MCF 10A (cell line): ENCODE data around the gene CEP295NL. TPM values are rescaled to one million over a fixed set of nuclear protein-coding genes. Genes with fewer than 3 reads are reported as not detected.
A peak's percentile ranks its signal among the peaks of the same experiment; 100 is the strongest.
"Not testable (repeated sequence)": the region's sequence is repeated elsewhere in the genome, so short reads cannot be mapped to it uniquely, and the experiment has no call there.

Experiments used
- BruUV-seq: library from RNA; stranded (reverse); fragments of 400-500 nt; replicated peaks from 2 replicates; lab custom pipeline; 2021; lab: Mats Ljungman, UMichigan
- CTCF ChIA-PET: fragments of 300-600 bp; sonication (Branson Sonifier 250); formaldehyde crosslinking; extraction: SDS; loops from one replicate; lab custom pipeline; 2021; ENCODE audit warnings: antibody characterized with exemption, inconsistent platforms; lab: Yijun Ruan, JAX
- POLR2A ChIA-PET: fragments of 300-600, 350-650 bp; sonication (Branson Sonifier 250); formaldehyde crosslinking; extraction: SDS; loops from one replicate; lab custom pipeline; 2020; ENCODE audit warnings: antibody characterized with exemption, inconsistent platforms; lab: Yijun Ruan, JAX
- DNase-seq: peaks from one replicate; pipeline ENCODE4 v3.0.0-alpha.2; 2018; ENCODE audit not compliant: unreplicated experiment
- H3K27ac Mint-ChIP-seq: one replicate; pipeline ENCODE4 v1.8.0; 2022; ENCODE audit warnings: mild to moderate bottlenecking, low read depth, mixed read lengths; ENCODE audit not compliant: unreplicated experiment
- H3K27me3 Mint-ChIP-seq: one replicate; pipeline ENCODE4 v1.8.0; 2022; ENCODE audit warnings: mixed read lengths; ENCODE audit not compliant: insufficient read depth, unreplicated experiment
- H3K36me3 Mint-ChIP-seq: one replicate; pipeline ENCODE4 v1.8.0; 2022; ENCODE audit warnings: mild to moderate bottlenecking, moderate library complexity, mixed read lengths; ENCODE audit not compliant: insufficient read depth, unreplicated experiment
- H3K4me1 Mint-ChIP-seq: one replicate; pipeline ENCODE4 v1.8.0; 2022; ENCODE audit warnings: mixed read lengths; ENCODE audit not compliant: insufficient read depth, unreplicated experiment
- H3K4me3 Mint-ChIP-seq: one replicate; pipeline ENCODE4 v1.8.0; 2022; ENCODE audit warnings: mild to moderate bottlenecking, moderate library complexity, mixed read lengths; ENCODE audit not compliant: unreplicated experiment
- H3K9me3 Mint-ChIP-seq: one replicate; pipeline ENCODE4 v1.8.0; 2022; ENCODE audit warnings: mixed read lengths; ENCODE audit not compliant: unreplicated experiment
- intact Hi-C: fragments of 100-400 bp; cut with micrococcal nuclease; formaldehyde crosslinking; loops from 2 replicates; pipeline ENCODE4 v1.14.1; 2022
- total RNA-seq: library from RNA; stranded (reverse); gene quantifications from 2 replicates; pipeline ENCODE4 v1.2.3, GENCODE V29; 2022
- TF ChIP-seq, protein P1 (sequence below): fragments of 200-600 bp; IDR thresholded peaks from one replicate; pipeline ENCODE4 v1.8.0; 2022; ENCODE audit warnings: antibody characterized with exemption, mild to moderate bottlenecking; ENCODE audit not compliant: unreplicated experiment

CEP295NL gene
- total RNA-seq, 1 experiment from 2014 or later, result 0.68 TPM

- TF ChIP-seq, protein P1, sequence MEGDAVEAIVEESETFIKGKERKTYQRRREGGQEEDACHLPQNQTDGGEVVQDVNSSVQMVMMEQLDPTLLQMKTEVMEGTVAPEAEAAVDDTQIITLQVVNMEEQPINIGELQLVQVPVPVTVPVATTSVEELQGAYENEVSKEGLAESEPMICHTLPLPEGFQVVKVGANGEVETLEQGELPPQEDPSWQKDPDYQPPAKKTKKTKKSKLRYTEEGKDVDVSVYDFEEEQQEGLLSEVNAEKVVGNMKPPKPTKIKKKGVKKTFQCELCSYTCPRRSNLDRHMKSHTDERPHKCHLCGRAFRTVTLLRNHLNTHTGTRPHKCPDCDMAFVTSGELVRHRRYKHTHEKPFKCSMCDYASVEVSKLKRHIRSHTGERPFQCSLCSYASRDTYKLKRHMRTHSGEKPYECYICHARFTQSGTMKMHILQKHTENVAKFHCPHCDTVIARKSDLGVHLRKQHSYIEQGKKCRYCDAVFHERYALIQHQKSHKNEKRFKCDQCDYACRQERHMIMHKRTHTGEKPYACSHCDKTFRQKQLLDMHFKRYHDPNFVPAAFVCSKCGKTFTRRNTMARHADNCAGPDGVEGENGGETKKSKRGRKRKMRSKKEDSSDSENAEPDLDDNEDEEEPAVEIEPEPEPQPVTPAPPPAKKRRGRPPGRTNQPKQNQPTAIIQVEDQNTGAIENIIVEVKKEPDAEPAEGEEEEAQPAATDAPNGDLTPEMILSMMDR, result no peak
- Mint-ChIP-seq H3K4me1 (peaks cover 19% of the 10 kb centered on the region), H3K27ac (peak overlapping the region; percentile 50), H3K4me3 (no peak overlapping the region), H3K9me3 (no peaks in the 10 kb centered on the region), H3K27me3 (no peaks in the 10 kb centered on the region), H3K36me3 (no peaks in the 10 kb centered on the region)
- intact Hi-C loops, result no loop called here
- ChIA-PET CTCF (interaction anchor here (0.6 kb wide), 1 partner anchor 24 kb away, joined by 3 read pairs; no protein-coding TSS in a partner anchor), POLR2A (interaction anchor here (0.6 kb wide), 1 partner anchor 1219 kb away, joined by 3 read pairs; no protein-coding TSS in a partner anchor)
- no TSS peak for BruUV-seq
- no peak for DNase-seq
Measured at GRCh38 chr17:78912082-78912481, 9.1 kb upstream of the CEP295NL start.

GRCh38 chr17:78911543-78911942, 8.5 kb upstream of the CEP295NL start:
- H3K27ac Mint-ChIP-seq, H3K4me3 Mint-ChIP-seq, CTCF ChIA-PET, H3K27me3 Mint-ChIP-seq, intact Hi-C loops, H3K36me3 Mint-ChIP-seq, H3K9me3 Mint-ChIP-seq, BruUV-seq, DNase-seq: not testable (repeated sequence)
- peaks cover 16% of the 10 kb centered on the region for H3K4me1 Mint-ChIP-seq
- POLR2A ChIA-PET, result interaction anchor here (0.6 kb wide), 1 partner anchor 1218 kb away, joined by 3 read pairs; no protein-coding TSS in a partner anchor

DNA sequence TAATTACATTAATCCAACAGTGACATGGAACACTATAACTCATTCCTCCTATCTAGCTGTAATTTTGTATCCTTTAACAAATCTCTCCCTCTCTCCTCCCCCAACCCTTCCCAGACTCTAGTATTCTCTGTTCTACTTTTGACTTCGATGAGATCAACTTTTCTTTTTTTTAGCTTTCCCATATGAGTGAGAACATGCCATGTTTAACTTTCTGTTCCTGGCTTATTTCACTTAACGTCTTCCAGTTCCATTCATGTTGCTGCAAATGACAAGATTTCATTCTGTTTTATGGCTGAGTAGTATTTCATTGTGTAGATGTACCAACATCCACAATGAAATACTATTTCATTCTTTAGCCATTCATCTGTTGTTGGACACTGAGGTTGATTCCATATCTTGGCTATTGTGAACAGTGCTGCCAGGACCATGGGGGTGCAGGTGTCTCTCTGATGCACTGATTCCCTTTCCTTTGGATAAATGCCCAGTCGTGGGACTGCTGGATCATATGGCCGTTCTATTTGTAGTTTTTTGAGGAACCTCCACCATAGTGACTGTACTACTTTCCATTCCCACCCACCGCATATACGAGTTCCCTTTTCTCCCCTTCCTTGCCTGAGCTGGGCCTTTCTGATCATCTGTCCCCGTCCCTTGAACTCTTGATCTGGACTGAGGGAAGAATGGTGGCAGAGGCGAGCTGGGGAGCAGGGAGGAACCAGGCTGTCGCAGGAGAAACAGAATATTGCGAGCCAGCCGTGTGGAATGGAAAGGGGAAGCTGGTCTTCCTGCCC, 7.7 kb upstream of the CEP295NL start:
- peaks cover 7% of the 10 kb centered on the region for H3K4me1 Mint-ChIP-seq
- ChIA-PET POLR2A (interaction anchor here (1.0 kb wide), 1 partner anchor 12 kb away, joined by 3 read pairs; no protein-coding TSS in a partner anchor), CTCF (interaction anchor here (0.7 to 1.2 kb wide), 2 partner anchors 60 to 454 kb away, joined by 3 read pairs; no protein-coding TSS in a partner anchor)
- H3K36me3 Mint-ChIP-seq, result no peaks in the 10 kb centered on the region
- TF ChIP-seq, protein P1, result no peak
- no peak overlapping the region for H3K4me3 Mint-ChIP-seq
- no peak for DNase-seq
- H3K9me3 Mint-ChIP-seq, result no peaks in the 10 kb centered on the region
- no TSS peak for BruUV-seq
- intact Hi-C loops, result no loop called here
- no peaks in the 10 kb centered on the region for H3K27me3 Mint-ChIP-seq
- no peak overlapping the region for H3K27ac Mint-ChIP-seq

GRCh38 chr17:78908426-78908825, 5.4 kb upstream of the CEP295NL start:
- ChIA-PET POLR2A (interaction anchor here (1.2 kb wide), 1 partner anchor 42 kb away, joined by 4 read pairs; no protein-coding TSS in a partner anchor), CTCF (no interaction called here)
- no peak overlapping the region for H3K4me3 Mint-ChIP-seq
- intact Hi-C loops, result no loop called here
- no peak overlapping the region for H3K27ac Mint-ChIP-seq
- TF ChIP-seq, protein P1, result no peak
- BruUV-seq, result no TSS peak
- H3K4me1 Mint-ChIP-seq, result peaks cover 5% of the 10 kb centered on the region
- no peak for DNase-seq
- H3K9me3 Mint-ChIP-seq, result no peaks in the 10 kb centered on the region
- no peaks in the 10 kb centered on the region for H3K36me3 Mint-ChIP-seq
- no peaks in the 10 kb centered on the region for H3K27me3 Mint-ChIP-seq
